Renal pelvis (tissue), 4 donors: ENCODE measurements around the gene ARHGAP22. TPM values are rescaled to one million over a fixed set of nuclear protein-coding genes. Genes with fewer than 3 reads are reported as not detected.

ENCODE experiments used
- DNase-seq: peaks from one replicate; pipeline ENCODE4 v3.0.0-alpha.2; 2013
- polyA plus RNA-seq, 3 donors: library from polyadenylated mRNA; unstranded; fragments of 120-200 nt; gene quantifications; one replicate each; pipeline ENCODE4 v1.2.1, GENCODE V29; 2013; ENCODE audit not compliant: insufficient read length in 3 of 3

Gene ARHGAP22
- polyA plus RNA-seq, 3 donors, result 1.2 to 1.8 (median 1.7) TPM

DNA sequence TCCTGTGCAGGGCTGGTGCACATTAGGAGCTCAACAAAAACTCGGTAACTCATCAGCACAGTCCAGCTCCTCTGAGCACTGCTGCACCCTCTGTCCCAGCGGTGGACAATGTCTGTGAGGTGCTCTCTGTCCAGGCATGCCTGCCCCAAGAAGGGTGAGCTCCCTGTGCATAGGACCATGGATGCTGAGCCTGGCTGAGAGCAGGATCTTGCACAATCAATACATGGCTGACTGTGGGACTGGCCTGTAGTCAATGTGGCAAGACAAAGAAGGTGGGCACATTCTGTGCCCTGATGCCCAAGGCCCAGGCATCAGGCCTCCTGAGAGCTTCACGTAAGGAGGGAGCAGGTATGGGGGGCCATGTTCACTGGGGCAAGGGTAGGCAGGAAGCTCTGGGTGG is 17.1 kb downstream of the ARHGAP22 start:
- DNase-seq, result no peak

DNA sequence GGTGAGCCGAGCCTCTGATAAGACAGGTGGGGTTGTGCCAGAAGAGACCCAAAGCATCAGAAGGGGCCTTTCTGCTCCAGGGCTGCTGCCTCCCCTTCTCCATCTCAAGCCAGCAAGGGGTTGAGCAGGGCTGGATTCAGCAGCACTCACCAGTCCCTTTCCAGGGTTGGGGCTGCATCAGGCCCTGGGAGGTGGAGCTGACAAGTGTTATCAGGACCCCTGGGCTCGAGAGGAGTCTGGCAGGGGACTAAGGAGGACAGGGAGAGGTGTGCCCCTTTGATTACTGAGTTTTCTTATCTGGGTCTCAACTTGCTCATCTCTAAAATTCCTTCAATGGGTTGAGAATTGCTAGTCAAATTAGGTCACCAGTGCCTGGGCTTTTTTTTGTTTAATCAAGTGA is 17.8 kb downstream of the ARHGAP22 start:
- no peak for DNase-seq

DNA sequence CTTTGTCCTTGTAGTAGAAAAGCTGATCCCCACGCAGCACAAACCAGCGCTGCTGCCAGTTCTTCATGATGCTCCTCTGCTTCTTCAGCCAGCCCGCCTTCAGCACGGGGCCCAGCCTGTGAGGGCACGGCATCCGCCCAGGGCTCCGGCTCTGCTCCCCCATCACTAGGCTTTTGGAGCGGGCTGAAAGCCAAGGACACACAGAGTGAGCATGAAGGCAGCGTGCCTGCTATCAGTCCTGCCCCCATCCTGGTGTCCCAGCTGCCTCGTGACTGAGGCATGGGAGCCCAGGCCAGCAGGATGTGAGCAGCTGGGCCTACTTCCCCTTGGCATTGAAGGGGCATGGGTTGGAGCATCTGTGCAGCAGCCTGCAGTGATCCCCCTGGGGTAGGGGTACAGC is 21.9 kb downstream of the ARHGAP22 start:
- no peak for DNase-seq

DNA sequence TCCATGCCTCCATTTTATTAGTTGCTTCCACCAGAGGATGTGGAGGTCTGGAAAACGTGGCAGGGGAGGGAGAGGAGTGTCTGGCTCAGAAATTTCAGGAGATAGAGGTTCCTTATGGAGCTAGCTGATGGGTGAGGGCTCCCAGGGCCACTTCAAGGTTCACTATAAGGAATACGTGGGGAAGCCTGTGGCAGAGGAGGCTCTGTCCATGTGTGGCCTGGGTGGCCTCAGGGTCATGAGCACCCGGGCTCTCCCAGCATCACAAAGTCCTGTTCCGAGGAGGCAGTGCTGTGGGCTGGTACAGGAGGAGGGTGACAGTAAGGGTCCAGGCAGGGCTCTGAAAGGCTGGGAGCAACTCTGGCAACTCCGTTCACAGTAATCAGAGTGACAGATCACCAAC is 24.6 kb downstream of the ARHGAP22 start:
- DNase-seq, result no peak

DNA sequence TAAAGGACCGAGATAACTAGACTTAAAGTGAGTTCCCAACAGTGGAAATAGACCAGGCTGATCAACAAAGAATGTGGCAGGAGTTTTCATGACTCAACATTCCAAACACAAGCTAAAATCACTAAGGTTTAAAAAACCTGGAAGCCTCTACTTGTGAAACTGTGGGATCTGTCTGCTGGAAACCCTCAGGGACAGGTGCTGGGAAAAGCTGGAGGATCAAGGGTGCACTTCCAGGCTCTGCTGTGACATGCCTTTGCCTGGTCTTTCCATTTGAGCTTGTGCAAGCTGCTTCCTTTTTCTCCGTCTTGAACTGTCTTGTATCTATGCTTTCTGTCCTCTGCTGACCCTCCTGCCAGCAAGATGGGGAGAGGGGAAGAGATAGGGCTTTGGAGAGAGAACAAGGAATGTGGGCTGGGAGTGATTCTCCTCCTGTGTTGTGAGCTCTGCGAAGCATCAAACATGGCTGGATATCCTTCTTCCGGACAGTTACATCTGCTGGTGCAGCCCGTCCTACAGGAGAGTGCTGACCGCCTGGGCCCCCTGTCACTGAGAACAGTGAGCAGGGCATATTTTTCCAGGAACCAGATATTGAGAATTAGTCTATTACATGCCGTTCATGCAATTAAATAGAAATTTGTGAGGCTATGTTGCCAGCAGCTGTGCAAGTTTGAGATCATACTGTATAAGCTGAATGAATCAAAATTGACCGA is 25.5 kb downstream of the ARHGAP22 start:
- DNase-seq, result no peak

DNA sequence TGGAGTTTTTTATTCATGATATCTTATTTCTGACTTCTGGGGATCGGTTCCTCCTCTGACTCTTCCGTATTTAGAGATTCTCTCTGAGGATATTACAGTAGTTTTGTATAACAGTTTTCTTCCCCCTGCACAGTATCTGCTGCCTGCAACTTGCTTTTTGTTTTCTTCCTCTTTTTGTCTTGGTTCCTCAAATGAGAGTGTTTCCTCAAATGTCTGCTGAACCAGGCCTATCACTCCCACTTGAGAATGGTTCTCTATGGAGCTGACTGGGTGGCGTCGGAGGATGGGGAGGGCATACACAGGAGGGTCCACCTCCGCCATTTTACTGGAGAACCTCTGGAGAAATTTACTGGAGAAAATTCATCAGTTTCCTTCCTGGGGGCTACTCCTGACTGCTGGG is 27.7 kb downstream of the ARHGAP22 start:
- no peak for DNase-seq

DNA sequence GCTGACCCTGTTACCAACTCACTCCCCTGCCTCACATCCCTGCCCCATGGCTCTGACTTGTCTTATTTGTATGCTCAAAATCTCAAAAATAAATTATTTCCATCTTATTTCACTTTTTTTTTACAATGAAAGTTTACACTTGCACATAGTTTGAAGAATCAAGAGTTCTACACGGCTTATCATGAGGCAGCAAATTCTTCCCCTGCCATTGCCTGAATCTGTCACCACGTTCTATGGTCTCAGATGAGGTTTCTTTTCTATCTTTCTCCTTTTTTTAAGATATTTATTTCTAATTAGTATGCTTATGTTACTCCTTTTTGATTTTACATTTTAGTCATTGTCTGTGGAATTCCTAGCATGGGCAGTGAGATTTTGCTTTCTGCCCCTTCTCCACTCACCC is 28.4 kb downstream of the ARHGAP22 start:
- DNase-seq, result no peak

DNA sequence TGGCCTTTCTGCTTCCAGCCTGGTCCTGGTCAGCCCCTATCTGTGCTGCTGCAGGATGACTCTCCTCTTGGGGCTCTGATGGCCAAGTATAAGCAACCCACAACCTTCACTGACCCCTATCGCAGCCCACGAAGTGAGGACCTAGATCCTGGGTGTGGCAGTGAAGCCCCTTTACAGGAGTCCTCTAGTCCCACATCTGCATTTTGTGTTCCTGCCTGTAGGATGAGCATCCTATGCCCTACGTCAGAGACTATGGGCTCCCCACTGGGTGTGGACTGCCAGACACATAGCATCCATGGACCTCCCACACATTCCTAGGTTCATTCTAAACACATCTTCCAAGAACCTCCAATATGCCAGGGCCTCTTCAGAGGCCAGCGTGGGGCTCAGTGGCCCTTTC is 29.0 kb downstream of the ARHGAP22 start:
- DNase-seq, result no peak

DNA sequence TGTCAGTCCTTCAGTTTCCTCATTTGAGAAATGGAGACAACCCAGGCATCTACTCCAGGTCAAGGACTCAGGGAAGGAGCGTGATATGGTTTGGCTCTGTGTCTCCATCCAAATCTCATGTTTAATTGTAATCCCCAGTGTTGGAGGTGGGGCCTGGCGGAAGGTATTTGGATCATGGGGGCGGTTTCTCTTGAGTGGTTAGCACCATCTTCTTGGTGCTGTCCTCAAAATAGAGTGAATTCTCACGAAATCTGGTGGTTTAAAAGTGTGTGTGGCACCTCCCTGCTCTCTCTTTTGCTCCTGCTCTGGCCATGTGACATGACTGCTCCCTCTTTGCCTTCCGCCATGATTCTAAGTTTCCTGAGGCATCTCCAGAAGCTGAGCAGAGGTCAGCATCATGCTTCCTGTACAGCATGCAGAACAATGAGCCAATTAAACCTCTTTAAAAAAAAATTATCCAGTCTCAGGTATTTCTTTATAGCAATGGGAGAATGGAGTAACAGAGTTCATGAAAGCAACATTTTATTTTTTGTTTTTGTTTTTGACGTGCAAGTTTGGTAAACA is 30.0 kb downstream of the ARHGAP22 start:
- DNase-seq, result no peak

DNA sequence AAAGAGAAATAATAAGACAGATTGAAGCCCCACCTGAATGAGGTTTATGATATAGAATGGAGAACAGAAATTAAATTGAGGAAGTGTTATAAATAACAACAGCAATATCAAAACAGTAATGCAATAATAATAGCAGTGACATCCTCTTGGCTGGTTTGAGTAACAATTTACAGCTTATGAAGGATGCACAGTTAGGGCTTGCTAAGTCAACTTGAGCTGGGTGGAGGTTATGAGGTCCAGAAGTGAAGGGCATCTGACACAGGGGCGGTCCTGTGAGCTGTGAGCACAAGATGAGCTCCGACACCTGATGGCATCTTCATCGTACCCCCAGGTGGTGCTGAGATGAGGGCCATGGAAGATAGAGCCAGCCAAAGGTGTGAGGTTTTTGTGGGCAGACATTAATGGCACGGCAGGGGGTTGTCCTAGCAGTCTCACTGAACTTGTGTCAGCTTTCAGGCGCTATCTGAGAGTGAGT is 30.5 kb downstream of the ARHGAP22 start:
- no peak for DNase-seq

DNA sequence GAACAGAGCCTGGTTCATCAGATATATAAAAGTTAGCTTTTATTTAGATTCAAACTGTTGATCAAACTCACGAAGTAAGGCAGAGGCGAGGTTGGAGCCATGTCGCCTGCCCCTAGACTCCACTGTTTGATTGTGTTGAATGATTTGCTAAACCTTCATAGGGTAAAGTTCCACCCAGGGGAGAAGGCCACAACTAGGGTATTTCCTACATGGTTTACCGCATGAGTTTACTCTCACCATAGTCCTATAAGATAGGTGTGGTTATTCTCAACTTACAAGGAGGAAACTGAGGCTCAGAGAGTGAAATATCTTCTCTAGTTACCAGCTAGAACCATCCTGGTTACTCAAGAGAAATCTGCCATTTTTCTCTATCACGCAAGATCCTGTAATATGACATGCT is 31.8 kb downstream of the ARHGAP22 start:
- no peak for DNase-seq

DNA sequence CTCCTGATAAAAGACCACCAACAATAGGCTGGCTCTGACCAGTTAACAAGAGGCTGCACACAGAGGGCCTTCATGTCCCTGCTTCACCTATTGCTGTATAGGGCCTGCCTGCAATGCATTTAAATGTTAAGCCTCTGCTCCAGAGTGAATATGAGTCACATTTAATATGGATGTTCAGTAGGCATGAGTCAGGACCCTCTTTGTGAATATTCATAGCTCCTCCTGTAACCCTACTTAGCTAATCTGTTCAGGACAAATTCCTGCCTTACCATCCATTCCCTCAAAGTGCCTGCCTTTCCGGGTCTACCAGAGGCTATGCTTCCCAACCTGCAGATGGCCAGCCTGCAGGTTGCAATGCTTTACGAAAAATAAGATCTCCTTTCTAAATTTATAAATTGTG is 32.5 kb downstream of the ARHGAP22 start:
- DNase-seq, result no peak

DNA sequence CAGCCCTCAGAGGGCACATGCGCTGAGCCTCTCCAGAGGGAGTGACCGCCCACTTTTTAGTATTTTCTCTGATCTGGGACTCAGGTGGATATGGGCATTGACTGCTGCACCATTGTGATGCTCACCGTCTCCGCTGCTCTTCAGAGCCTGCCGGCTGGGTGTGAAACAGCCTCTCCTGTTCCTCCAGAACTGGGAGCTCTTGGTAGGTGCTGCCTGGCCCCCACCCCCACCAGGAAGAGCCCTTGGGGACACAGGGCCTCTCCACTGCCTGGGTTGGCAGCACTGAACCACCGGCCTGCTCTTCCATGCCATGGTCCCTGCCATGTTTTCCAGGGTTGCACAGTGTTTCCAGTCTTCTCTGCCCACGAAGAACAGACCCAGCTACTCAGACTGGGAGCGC is 36.3 kb downstream of the ARHGAP22 start:
- DNase-seq, result no peak

DNA sequence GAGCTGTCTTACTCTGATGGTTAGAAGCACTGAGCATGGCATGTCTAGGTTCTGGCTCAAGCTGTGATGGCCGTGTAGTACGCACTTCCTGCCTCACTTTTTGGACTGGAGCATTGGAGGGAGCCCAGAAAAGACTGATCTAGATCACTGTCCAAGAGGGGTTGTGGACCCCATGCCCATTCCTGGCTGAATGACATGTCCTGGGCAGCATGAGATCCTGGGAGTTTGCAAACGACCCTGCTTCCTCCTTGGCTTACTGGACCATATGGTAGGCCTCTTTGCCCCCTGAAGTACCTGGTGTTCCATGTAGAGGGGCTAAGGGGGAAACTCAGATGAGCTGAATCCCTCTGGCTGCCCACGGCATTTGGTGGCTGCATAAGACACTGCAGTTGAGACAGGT is 36.7 kb downstream of the ARHGAP22 start:
- DNase-seq, result no peak

DNA sequence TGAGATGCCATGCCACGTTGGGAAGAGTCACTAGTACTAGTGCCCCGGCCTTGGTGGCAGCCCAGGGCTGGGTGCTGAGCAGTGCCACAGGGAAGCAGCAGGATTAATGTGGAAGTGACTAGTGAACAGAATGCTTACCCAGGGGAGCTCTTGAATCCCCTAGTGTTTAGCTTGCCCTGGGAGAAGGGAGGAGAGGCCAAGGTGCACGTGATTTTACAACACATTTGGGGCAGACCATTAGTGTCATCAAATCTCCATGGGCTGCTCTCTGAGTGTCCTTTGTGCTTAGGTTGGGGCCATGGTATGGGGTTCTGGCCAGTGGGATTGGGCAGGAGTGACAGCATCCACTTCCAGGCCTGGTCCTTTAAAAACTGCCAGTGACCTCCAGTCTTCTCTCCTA is 37.5 kb downstream of the ARHGAP22 start:
- no peak for DNase-seq

DNA sequence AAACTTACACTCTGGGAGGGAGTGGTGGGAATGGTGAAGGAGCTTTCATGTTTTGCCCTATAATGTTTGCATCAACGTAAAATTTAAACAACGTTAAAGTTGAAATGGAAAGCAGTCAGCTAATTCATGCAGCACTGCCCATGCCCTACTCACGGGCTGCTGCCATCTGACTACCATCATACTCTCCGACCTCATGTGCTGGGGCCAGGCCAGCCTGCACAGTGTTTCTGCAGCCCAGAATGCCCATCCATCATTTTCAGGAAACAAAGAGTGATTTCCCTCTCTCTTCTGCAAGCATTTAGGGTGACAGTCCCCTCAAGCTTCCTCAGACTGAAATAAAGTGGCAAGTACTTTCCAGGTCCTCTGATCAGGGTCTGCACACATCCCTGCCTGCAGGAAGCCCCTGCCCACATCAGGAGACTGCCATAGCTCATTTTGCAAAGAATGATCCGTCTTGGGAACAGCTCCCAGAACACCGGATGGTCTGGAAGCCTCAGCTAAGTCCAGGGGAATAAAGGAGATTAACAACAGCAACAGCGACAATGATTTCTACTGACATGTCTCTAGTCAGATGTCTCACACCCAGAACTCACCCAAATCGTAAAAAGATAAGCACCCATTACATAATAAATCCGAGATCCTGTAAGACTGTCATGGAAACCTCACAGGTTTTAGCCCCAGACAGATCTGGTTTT is 40.3 kb downstream of the ARHGAP22 start:
- no peak for DNase-seq

DNA sequence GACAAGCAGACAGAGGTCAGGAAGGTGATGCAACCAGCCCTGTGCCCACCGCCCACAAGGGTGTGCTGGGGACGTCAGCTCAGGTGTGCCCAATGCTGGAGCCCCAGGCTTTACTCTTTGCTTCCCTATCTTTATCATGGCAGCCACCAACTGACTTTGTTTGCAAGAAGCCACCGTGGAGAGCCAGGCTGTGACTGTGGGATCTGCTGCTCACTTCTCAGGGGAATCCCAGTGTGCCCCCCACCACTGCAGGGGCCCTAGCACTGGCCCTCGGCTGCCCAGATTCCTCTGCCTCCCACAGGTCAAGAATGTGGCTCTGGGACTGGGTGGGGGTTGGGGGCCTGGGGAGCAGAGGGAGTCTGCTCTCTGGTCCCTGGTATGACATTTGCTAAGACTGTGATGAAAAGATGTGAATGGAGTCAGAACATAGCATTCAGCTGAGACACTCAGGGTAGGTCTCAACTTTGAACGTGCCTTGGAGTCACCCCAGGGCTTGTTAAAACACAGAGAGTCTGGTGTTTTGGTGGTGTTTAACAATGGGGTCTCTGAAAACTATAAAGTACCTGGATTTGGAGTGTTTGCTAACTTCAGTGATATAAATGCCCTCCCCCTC is 47.3 kb downstream of the ARHGAP22 start:
- DNase-seq, result no peak

DNA sequence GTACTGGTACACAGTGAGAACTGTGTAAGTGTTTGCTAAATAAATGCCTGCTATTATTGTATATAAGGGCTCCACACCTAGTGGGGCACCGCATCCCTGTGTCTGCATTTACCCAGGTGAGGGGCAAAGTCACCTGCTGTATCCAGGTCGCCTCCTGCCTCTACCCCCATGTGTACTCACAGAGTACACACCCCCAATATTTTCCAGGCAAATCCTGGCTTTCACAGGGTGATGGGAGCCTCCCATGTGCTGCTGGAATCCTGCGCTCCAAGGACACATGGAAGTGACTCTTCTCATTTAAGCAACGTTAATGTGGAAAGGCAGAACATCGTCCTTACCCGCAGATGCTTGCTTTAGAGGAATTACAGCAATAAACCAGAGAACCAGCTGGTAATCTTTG is 48.2 kb downstream of the ARHGAP22 start:
- no peak for DNase-seq

DNA sequence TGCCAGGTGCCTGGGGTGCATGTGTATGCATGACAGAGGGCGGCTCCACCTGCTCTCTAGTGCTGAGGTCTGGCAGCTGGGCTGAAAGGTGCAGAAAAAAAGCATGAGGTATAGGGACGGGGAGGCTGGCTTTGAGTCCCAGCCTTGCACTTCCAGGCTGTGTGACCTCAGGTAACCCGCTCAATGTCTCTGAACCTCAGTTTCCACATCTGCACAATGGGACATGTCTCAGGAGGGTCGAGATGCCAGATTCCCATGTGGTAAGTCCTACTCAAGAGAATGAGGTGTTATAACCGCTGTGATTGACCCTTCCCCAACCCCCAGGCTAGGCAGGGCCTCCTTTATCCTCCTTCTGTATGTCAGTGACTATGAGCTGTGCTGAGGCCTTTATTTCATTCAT is 48.8 kb downstream of the ARHGAP22 start:
- DNase-seq, result no peak

DNA sequence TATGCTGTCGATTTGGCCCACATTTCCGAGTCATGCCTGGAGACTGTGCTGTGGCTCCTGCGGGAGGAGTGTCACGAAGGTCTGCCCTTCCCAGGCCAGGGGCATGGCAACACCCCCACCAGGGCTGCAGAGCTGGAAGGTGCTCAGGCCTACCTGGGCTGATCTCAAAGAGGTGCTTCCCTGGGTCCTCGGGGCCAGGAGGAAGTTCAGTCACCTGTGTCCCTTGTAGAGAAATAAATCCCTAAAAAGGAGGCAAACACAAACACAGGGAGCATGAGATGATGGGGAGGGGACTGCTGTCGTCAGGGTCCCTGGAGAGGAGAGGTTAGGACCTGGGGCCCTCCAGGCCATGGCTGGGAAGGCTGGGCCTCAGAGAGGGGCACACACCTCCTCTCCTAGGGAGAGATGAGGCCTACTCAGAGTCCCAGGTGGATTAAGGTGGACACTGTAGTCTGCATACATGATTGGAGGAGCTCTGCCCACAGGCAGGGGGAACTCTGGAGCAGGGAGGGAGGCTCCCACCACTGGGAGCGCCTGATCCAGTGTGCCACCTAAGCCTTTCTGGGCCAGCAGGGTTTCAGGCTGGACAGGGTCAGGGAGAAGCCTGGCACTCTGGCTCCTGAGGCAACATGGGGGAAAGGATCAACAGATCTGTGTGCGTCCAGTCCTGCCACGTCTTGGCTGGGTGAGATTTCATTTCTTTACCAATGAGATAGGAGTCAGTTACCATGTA is 49.4 kb downstream of the ARHGAP22 start:
- no peak for DNase-seq

DNA sequence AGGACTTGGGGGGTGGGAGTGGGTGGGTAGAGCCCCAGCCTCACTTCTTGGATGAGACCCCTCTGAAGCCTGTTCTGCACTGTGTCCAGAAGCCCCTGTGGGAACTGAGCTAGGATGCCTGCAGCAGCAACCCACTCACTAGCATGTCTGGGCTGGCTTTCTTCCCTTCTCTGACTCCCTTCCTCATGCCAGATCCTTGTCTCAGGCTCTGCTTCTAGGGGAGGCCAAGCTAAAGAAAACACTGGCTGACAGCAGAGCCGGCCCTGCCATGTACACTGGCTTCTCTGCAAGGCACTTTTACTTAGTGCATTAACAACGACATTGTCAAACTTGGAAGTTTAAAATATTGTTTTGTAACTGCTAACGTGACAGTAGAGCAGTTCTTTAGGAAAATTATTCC is 50.2 kb downstream of the ARHGAP22 start:
- no peak for DNase-seq

DNA sequence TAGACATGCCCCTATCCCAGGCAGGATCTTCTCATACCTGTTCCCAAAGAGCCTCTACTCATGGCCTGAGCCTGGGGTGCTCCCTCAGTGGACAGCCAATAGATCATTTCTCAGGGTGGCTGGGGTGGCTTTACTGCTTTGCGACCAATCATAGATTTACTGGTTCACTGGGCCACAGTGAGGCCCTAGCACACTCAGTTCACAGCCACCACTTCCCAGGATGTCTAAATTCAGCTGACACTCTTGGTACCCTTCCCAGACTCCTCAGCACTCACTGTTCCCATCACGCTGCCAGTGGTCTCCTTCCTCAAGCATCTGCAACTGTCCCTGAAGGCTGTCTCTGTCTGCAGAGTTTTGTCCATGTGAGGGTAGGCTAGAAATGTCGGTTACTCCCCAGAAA is 50.6 kb downstream of the ARHGAP22 start:
- DNase-seq, result no peak
